Left ventricle myocardium inferior (tissue), 1 donor: ENCODE measurements around the gene GRAP2. TPM values are rescaled to one million over a fixed set of nuclear protein-coding genes. Genes with fewer than 3 reads are reported as not detected.

ENCODE experiments used
- DNase-seq: peaks from one replicate; pipeline ENCODE4 v3.0.0-alpha.2; 2020
- H3K27ac ChIP-seq: fragments of 200-600 bp; replicated peaks from 2 replicates; pipeline ENCODE4 v1.8.0; 2021
- H3K27me3 ChIP-seq: fragments of 200-600 bp; 2 replicates; pipeline ENCODE4 v1.8.0; 2021; ENCODE audit warnings: low read depth
- H3K36me3 ChIP-seq: fragments of 200-600 bp; 2 replicates; pipeline ENCODE4 v1.8.0; 2021
- H3K4me1 ChIP-seq: fragments of 200-600 bp; 2 replicates; pipeline ENCODE4 v1.8.0; 2021
- H3K4me3 ChIP-seq: fragments of 200-600 bp; 2 replicates; pipeline ENCODE4 v1.8.0; 2021; ENCODE audit warnings: mild to moderate bottlenecking, moderate library complexity
- H3K9me3 ChIP-seq: fragments of 200-600 bp; replicated peaks from 2 replicates; pipeline ENCODE4 v1.8.0; 2021
- intact Hi-C: fragments of 100-400 bp; cut with micrococcal nuclease; formaldehyde crosslinking; loops from one replicate; pipeline ENCODE4 v1.11.0; 2022
- total RNA-seq: library from RNA; stranded (reverse); fragmentation: NEBNext Ultra II Directional; extraction: Animal tissue kit (Norgen Biotek cat#: 25700); gene quantifications from one replicate; pipeline ENCODE4 v1.2.1, GENCODE V29; 2021
- TF ChIP-seq, protein P1 (sequence below): fragments of 200-600 bp; IDR thresholded peaks from 2 replicates; pipeline ENCODE4 v1.8.0; 2021; ENCODE audit warnings: antibody characterized with exemption, mild to moderate bottlenecking, borderline replicate concordance
- donor health status: DM: no; HTN: yes; CAD: no; lungs with severe emphysema.

Gene GRAP2
- total RNA-seq, 1 donor from 2014 or later, result 1.6 TPM

DNA sequence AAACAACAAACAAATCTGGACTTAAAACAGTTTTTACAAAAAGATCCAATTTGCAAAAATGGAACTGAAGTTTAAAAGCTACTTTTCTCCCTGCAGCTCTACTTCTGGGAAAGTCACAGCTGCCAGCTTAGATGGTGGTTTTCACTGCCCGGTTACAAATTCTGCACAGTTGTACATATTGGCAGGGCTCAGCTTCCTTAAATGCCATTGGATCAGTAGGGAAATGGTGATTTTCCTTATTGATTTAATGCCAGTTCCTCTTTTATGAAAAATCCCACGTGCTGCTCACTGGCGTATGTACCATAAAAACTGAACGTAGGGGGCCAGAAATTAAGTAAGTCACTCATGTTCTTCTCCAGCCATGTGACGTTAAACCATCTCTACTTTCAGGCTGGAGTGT, 22.8 kb downstream of the GRAP2 start:
- no peaks in the 10 kb centered on the region for H3K36me3 ChIP-seq
- H3K27ac ChIP-seq, result no peak overlapping the region
- no peaks in the 10 kb centered on the region for H3K9me3 ChIP-seq
- no peak overlapping the region for H3K4me3 ChIP-seq
- intact Hi-C loops, result no loop called here
- no peak for DNase-seq
- H3K4me1 ChIP-seq, result no peaks in the 10 kb centered on the region
- H3K27me3 ChIP-seq, result peaks cover 86% of the 10 kb centered on the region
- TF ChIP-seq, protein P1, sequence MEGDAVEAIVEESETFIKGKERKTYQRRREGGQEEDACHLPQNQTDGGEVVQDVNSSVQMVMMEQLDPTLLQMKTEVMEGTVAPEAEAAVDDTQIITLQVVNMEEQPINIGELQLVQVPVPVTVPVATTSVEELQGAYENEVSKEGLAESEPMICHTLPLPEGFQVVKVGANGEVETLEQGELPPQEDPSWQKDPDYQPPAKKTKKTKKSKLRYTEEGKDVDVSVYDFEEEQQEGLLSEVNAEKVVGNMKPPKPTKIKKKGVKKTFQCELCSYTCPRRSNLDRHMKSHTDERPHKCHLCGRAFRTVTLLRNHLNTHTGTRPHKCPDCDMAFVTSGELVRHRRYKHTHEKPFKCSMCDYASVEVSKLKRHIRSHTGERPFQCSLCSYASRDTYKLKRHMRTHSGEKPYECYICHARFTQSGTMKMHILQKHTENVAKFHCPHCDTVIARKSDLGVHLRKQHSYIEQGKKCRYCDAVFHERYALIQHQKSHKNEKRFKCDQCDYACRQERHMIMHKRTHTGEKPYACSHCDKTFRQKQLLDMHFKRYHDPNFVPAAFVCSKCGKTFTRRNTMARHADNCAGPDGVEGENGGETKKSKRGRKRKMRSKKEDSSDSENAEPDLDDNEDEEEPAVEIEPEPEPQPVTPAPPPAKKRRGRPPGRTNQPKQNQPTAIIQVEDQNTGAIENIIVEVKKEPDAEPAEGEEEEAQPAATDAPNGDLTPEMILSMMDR, result no peak

DNA sequence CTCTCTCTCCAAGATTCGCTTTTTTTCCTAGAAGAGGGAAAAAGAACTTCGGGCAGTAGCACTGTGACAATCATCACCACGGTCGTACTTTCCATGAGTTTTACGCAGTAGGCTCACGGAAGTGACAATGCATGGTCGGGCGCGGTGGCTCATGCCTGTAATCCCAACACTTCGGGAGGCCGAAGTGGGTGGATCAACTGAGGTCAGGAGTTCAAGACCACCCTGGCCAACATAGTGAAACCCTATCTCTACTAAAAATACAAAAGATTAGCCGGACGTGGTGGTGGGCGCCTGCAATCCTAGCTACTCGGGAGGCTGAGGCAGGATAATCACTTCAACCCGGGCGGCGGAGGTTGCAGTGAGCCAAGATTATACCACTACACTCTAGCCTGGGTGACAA, 23.4 kb downstream of the GRAP2 start:
- H3K27me3 ChIP-seq, result peaks cover 88% of the 10 kb centered on the region
- H3K4me3 ChIP-seq, result no peak overlapping the region
- H3K36me3 ChIP-seq, result no peaks in the 10 kb centered on the region
- intact Hi-C loops, result no loop called here
- H3K9me3 ChIP-seq, result no peaks in the 10 kb centered on the region
- no peaks in the 10 kb centered on the region for H3K4me1 ChIP-seq
- no peak for DNase-seq
- H3K27ac ChIP-seq, result no peak overlapping the region
- TF ChIP-seq, protein P1, result no peak

DNA sequence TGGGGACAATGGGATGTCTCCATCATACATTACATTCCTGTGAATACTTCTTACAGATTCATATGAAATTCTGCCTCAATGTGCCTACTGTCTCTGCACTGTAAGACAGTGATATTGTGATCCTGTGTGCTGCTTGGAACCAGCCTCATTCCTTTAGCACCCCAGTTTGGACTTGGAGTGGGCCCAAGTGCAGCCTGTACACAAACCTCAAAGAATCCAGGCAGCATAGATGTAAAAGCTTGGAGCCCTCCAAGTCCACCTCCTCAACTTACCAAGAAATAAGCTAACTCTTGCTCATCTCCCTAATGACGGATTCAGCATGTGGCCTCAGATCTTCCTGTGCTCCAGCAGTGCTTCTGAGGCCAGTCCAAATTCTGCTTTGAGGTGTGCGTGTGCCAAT, 24.4 kb downstream of the GRAP2 start:
- Histone ChIP-seq H3K9me3 (no peaks in the 10 kb centered on the region), H3K4me3 (no peak overlapping the region), H3K27ac (no peak overlapping the region), H3K27me3 (peaks cover 88% of the 10 kb centered on the region), H3K36me3 (no peaks in the 10 kb centered on the region), H3K4me1 (no peaks in the 10 kb centered on the region)
- DNase-seq, result no peak
- intact Hi-C loops, result no loop called here
- TF ChIP-seq, protein P1, result no peak

DNA sequence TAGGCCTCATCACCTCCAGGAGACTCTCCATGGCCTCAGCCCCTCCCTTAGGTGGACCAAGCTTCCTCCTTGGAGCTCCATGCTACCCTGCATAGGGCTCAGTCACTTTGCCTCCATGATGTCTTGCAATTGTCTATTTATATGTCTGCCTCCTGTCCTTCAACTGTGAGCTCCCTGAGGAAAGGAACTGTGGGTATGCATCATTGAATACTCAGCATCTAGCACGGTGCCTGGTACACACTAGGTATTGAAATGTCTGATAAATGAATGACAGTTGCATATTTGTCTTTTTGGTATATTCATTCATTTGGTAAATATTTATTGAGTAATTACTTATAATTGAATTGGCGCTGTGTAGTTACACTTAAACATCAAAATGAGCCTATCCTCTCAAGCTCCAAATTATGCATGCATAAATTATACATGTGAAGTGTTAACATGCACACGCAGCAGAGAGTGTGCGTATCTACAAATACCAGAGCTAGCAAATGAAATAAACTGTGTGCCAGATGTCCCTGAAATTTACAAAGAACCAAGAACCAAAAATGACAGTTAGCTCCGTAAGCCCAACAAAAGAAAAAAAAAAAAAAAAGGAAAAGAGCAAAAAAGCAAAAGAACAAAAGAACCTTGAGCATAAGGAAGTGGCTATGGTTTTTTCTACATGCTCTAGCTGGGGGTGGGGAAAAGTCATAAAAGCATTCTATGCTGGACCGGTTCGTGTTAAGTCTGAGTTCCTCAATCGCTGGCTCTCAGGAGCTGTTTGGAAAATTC, 25.2 kb downstream of the GRAP2 start:
- DNase-seq, result no peak
- peaks cover 93% of the 10 kb centered on the region for H3K27me3 ChIP-seq
- H3K4me1 ChIP-seq, result no peaks in the 10 kb centered on the region
- intact Hi-C loops, result no loop called here
- TF ChIP-seq, protein P1, result no peak
- H3K4me3 ChIP-seq, result no peak overlapping the region
- no peaks in the 10 kb centered on the region for H3K36me3 ChIP-seq
- H3K9me3 ChIP-seq, result no peaks in the 10 kb centered on the region
- H3K27ac ChIP-seq, result no peak overlapping the region

DNA sequence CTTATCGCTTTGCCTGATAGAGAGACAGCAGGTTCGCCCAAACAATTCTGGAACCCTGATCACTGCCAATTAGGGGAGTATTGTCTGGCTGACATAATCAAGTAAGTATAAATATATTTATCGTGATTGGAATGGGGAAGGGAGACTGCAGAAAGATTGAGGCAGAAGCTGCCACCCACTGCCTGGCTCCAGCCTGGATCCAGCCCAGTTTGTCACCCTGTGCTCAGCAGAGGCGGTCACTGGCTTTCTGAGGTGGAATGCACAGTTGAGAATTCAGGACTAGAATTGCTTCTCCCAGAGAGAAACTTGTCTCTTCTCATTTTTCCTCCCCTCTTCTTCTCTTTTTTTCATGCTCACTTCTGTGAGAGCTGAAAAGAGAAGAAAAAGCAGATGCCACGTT, 25.9 kb downstream of the GRAP2 start:
- Histone ChIP-seq H3K27ac (no peak overlapping the region), H3K27me3 (peaks cover 99% of the 10 kb centered on the region), H3K4me3 (no peak overlapping the region), H3K4me1 (no peaks in the 10 kb centered on the region), H3K9me3 (no peaks in the 10 kb centered on the region), H3K36me3 (no peaks in the 10 kb centered on the region)
- no peak for DNase-seq
- TF ChIP-seq, protein P1, result no peak
- intact Hi-C loops, result no loop called here
